GM18517 (cell line): ENCODE data around the gene FTCD.
"Not testable (repeated sequence)": the region's sequence is repeated elsewhere in the genome, so short reads cannot be mapped to it uniquely, and the experiment has no call there.

Experiments used
- ATAC-seq: cut with Tn5 transposase; IDR thresholded peaks from one replicate; pipeline ENCODE4 v1.9.1; 2021; ENCODE audit warnings: mild to moderate bottlenecking, moderate library complexity; ENCODE audit not compliant: unreplicated experiment

Gene FTCD

DNA sequence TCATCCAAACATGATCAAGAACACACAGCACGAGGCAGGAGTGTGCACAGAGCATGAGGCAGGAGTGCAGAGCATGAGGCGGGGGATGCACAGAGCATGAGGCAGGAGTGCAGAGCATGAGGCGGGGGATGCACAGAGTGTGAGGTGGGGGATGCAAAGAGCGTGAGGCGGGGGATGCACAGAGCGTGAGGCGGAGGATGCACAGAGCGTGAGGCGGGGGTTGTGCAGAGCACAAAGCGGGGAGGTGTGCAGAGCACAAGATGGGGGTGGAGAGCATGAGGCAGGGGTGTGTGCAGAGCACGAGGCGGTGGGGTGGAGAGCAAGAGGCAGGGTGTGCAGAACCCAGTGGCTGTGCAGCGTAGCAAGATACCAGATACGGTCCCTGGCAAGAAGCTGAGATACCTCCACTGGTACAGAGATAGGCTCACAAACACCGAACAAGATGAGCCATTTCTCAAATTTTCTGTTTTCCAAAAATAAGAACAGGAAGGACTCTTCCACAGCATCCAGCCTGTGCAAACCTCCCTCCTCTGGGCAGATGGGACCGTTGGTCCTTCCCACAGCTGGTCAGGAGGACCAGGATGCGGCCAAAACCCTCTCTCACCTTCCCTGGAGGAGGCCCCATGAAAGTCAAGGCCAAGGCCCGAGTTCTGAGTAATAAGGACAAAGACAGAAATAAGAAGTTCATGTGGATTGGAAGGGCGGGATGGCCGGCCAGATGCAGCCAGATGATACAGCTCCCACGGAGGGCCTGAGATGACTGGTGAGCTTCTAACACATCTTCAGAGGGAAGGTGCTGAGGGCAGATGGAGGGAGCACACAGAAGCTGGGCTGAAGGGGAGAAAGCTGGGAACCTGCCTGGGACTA, 16.9 kb upstream of the FTCD start:
- no peak for ATAC-seq

DNA sequence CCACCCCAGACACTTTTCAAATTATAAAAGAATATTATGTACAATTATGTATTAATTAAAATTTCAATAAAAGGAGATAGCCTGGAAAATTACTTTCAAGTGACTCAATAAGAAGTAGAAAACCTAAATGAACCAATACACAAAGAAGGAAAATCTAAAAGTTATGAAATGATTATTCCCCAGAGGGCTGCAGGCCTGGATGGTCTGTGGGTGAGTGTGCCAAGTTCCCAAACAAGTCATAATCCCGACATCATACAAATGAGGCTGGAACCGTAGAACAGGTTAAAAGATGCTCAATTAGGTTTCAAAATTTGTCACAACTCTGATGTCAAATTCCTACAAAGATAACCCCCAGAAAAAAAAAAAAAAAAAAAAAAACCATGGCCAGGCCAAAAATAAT, 16.2 kb upstream of the FTCD start:
- no peak for ATAC-seq

DNA sequence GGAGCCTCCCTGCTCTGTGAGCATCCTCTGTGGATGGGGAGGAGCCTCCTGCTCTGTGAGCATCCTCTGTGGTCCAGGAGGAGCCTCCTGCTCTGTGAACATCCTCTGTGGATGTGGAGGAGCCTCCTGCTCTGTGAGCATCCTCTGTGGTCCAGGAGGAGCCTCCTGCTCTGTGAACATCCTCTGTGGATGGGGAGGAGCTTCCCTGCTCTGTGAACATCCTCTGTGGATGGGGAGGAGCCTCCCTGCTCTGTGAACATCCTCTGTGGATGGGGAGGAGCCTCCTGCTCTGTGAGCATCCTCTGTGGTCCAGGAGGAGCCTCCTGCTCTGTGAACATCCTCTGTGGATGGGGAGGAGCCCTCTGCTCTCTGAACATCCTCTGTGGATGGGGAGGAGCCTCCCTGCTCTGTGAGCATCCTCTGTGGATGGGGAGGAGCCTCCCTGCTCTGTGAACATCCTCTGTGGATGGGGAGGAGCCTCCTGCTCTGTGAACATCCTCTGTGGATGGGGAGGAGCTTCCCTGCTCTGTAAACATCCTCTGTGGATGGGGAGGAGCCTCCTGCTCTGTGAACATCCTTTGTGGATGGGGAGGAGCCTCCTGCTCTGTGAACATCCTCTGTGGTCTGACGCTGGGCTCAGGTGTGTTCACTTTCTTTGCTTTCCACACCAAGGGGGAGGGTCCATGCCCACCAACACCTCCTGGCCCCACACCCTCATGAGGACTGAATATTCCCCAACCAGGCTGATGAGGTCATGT, 15.2 kb upstream of the FTCD start:
- not testable (repeated sequence) for ATAC-seq

DNA sequence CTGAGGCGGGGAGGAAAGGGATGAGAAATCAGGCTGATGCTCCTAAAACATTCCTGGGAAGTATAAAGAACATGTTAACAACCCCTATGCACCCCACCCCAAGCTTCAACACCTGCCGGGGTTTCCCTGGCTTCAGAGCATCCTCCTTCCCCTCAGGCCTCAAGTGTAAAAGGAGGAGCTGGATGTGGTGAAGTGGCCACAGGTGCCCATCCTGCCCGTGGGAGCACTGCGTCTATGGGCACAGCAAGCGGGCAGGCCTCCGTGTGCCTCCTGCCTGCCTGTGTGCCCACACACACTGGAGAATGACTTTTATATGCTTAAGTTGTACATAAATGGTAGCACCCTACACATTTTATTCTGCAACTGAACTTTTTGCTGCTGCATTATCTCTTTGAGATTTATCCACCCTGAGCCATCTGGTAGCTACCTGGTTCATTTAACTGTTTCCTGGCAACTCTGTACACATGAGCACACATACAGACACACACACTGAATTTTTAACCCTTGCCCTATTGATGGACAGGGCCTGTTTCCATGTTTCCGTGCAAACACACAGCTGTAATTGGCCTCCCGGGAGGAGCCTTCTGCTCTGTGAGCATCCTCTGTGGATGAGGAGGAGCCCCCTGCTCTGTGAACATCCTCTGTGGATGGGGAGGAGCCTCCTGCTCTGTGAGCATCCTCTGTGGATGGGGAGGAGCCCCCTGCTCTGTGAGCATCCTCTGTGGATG, 13.4 kb upstream of the FTCD start:
- no peak for ATAC-seq

DNA sequence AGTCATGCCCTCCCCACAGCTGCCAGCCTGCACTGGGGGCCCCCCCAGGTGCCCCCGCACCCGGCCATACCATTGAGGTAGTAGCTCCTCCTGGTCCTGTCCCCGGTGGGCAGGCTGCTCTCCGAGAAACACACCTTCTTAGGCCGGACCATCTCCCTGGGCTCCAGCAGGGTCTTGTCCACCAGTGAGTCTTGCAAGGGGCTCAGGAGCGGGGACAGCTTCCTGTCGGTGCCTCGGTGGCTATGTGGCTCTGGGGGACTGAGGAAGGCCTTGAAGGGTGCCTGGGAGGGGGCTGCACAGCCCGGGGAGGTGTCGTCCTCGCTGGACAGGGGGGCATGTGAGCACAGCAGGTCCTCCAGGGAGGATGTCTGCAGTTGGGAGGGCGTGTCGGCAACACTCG, 12.9 kb upstream of the FTCD start:
- ATAC-seq, result no peak

DNA sequence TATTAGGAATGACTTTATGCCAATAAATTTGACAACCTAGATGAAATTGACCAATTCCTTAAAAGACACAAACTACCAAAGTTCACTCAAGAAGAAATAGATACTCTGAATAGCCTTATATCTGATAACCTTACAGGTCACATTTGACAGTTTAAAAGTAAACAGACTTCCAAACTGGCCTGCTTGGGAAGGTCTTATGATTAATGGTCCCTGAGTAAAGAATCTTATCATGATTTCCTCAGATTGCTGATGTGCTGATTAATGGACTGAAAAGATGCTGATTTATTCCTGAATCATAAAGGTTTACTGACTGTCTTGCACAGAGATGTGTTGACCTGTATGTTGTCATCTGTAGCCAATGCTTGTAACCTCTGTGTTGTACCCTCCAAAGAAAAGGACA, 9.7 kb upstream of the FTCD start:
- no peak for ATAC-seq

DNA sequence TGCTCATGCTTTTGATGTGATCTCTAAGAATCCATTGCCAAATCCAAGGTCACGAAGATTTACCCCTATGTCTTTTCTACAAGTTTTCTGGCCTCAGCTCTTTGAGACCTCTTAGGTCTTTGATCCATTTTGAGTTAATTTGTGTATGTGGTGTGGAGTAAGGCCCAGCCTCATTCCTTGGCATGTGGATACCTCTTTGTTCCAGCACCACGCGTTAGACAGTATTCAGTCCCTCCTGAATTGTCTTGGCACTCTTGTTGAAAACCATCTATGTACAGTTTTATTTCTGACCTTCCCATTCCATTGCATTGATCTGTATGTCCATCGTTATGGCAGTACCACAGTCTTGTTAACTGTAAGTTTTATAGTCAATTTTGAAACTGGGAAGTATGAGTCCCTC, 8.0 kb upstream of the FTCD start:
- ATAC-seq, result no peak

DNA sequence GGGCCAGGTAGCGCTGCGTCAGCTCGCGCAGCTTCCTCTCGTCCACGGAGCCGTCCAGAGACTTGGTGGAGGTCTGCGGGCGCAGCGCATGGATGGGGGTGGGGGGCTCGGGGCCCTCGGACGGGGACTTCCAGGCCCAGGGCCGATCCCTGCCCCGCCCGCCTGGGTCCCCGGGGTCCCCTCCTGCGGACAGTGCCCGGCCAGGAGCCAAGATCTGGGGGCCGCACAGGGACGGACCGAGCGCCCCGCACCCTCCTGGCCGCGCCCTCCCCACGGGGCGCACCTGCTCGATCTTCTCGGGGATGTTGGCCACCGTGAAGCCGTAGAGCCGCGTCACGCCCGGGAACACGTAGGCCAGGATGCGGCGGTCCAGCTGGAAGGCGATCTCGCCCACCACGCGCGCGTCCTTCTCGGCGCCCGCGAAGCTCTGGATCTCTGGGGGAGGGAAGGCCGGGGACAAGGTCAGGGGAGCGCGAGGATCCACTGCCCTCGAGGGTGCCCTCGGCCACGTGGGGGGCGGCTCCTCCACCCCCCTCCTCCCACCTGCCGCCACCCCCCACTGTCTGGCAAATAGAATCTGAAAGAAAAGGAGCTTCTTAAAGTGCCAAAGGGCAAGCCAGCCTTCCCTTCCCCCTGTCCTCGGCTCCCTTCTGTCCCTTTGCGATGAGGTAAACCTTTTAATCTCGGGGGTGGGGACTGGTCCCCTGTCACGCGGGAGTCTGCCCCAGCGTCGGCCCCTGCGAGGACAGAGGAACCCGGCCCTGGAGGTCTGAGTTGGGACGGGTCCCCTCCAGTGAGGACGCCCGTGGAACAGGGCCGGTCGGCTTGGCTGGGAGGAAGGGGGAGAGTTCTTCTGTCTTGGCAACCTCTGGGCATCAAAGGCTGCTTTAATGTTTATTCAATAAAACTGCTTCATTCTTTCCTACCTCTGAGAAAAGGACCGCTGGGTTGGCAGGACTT, 6.5 kb upstream of the FTCD start:
- no peak for ATAC-seq

DNA sequence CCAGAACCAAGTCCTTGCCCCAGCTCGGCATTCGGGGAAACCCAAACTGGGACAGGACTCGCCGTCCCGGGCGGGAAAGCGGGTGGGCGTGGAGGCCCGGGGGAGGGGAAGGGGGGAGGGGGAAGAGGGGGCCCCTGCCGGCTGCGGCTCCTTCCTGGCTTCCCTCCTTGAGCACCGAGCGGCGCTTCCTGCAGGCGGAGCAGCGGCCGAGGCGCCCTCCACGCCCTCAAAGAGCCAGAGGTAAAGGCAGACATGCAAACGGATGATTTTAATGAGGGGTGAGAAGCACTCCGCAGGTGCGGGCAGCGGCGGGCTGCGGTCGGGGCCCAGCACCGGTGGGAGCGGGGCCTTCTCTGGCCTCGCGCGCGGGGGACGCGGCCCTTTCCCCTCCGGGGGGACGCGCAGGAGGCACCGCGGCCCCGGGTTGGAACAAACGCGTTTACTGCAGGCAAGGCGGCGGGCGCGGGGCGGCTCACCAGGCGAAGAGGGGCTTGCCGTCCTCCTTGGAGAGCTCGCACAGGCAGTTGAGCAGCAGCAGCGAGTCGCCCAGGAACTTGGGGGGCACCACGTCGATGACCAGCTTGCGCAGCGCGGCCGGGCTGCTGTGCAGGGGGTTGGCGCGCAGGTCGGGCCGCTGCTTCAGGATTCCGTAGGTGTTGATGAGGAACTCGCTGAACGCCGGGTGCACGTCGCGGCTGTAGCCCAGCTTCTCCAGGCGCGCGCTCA, 5.7 kb upstream of the FTCD start:
- ATAC-seq, result no peak

DNA sequence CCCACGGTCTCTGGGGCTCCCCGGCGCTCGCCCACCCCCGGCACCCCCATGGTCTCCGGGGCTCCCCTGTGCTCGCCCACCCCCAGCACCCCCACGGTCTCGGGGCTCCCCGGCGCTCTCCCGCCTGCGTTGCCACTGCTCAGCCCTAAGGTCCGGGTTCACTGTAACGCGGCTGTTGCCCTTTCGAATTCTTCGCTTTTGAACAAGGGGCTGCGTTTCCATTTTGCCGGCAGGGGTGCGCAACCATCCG, 5.2 kb upstream of the FTCD start:
- ATAC-seq, result no peak

DNA sequence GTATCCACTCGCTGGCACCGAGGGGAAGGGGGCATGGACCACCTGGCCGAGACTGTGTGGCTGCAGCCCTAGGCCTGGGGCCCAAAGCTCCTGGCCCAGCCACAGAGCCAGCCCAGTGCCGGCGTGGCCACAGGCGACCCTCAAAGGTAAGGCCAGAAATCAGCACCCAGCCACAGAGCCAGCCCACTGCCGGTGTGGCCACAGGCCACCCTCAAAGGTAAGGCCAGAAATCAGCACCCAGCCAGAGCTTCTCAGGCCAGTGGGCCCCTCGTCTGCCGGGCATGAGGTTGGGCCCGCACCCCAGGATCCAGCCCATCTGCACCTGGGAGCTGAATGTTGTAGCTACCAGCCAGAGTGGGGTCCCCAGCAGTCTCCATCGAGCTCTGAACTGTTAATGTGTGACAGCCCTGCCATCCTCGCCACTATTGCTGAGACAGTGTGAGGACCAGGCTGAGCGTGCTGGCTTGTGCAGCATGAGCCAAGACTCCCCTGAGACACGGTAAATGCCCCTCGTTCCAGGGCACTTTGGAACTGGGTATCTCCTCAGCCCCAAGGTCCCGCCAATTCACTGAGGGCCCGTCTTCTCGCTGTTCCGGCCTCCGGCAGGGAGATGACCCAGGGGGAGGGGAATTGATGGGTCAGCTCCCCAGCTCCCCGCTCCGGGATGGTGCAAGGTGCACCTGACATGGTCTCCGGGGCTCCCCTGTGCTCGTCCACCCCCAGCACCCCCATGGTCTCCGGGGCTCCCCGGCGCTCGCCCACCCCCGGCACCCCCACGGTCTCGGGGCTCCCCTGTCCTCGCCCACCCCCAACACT, 4.7 kb upstream of the FTCD start:
- no peak for ATAC-seq

DNA sequence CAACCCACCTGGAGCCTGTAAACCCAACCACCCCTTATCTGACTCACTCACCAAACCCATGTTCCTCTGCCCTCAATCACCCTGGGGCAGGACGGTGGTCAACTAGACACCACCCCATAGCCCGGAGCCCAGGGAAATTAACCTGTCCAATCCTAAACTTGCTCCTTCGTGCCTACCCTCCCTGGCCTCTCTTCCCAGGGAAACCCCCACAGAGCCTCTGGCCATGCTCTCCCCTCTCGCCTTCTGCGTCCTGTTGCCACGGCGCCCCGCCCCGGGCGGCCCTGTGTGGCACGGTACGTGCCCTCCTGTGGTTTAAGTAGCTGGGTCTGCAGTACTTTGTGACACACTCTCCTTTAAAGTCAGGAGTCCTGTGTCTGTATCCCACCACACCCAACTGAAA, 4.0 kb upstream of the FTCD start:
- no peak for ATAC-seq

DNA sequence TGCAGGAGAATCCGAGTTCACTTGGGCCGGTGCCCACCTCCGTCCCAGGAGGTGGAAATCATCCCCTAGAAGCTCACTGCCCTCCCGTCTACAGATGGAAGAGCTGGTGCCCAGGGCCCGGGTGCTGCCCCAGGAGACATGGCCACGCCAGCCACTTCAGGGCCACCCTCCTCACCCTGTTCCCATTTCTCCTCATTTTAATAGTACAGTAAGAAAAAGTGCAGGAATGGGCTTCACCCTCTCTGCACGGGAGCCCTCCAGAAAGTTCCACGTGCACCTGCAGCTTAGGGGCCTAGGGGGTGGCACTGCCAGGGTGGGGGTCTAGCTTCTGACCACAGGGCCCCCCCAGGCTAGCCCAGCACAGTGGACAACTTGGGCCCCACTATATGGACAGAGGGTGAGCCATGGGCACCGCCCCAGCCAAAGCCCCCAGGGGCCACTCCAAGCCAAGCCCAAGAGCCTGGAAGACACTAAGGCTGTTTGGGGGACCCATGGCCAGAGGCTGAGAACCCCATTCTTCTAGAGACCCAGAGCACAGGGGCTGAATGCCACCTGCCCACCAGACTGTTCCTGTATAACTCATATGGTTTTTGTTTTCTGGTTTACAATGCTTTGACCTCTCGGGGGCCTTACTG, 3.4 kb upstream of the FTCD start:
- ATAC-seq, result no peak

DNA sequence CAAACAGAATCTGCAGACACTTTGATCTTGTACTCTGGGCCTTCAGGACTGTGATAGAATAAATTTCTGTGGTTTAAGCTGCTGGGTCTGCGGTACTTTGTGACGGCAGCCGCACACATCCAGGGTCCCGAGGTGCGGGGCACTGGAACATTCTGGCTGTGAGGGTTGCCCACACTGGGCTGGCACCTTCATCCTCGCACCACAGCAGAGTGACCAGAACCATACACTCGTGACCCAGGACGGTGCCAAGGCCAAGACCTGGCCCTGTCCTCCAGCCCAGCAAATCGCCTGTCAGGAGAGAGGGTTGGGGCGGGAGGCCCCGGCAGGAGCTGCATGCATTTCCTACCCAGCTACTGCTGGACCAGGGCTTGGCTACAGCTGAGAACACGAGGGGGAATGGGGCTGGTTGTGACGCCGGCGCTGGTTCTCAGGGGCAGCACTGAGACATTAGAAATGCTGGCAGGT, 2.6 kb upstream of the FTCD start:
- ATAC-seq, result no peak

DNA sequence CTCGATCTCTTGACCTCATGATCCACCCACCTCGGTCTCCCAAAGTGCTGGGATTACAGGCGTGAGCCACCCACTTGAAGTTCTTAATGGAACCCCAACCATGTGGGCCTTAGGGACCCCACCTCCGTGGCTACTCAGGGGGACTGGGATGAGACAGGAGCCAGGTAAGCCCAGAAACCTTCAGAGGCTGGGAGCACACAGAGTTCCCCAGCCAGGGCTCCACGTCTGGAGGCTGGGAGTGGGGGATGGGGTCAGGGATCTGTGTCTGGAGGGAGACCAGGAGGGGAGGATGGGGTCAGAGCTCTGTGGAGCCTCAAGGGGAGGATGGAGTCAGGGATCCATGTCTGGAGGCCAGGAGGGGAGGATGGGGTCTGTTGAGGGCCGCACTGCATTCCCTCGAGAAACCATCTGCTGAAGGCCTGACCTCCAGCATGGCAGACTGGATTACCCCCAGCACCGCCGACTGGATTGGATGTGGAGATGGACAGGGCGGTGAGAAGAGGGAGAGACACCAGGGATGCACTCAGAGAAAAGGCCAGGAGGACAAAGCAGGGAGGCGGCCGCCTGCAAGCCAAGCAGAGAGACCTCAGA, 2.1 kb upstream of the FTCD start:
- ATAC-seq, result no peak

DNA sequence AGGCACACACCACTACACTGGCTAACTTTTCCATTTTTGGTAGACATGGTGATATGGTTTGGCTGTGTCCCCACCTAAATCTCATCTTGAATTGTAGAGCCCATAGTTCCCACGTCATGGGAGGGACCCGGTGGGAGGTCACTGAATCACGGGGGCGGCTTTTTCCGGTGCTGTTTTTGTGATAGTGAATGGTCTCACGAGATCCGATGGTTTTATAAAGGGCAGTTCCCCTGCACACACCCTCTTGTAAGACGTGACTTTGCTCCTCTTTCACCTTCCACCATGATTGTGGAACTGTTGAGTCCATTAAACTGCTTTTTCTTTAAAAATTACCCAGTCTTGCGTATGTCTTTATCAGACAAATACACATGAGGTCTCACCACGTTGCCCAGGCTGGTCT, 1.3 kb upstream of the FTCD start:
- ATAC-seq, result no peak

DNA sequence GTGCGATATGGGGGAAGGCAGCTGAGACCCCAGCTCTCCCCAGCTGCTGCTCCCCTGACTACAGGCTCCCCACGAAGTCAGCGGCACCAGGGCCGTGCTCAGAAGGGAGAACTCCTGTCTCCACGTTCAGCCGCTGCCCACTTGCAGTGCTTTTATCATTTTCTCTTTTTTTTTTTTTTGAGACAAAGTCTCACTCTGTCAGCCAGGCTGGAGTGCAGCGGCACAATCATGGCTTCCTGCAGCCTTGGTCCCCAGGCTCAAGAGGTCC, 933 bp upstream of the FTCD start:
- ATAC-seq, result no peak

DNA sequence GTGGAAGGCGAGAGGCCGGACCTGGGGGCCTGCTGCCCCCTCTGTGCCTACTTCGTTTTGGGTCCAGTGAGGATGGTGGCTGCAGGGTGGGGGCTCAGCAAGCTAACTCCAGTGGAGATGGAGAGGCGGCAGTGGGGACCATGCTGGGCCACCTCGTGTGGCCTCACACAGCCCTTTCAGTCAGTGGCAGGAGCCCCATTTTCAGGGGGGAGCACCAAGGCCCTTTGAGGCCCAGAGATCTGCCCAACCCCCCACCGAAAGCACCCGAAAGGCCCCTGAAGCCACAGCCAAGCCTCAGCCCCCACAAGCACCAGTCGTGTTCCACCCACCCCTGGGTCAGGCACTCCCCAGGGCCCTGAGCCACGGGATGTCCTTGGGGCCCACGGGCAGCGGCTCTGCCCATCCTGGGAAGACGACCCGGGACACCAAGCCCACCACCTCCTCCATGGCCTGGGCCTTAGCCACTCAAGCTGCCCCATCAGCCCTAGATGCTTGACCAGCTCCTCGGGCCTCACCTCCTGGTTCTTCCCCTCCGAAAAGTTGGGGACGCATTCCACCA, 345 bp downstream of the FTCD start:
- ATAC-seq, result no peak
